Trophoblast cell (in vitro differentiated cells and primary cell): Measurements from ENCODE around the gene LIPT1.
"Not testable (repeated sequence)": the region's sequence is repeated elsewhere in the genome, so short reads cannot be mapped to it uniquely, and the experiment has no call there.

Experiments
- DNase-seq, 2 donors: peaks; one replicate each; pipeline ENCODE4 v3.0.0-alpha.2; 2016
- H2AFZ ChIP-seq: 2 replicates; pipeline ENCODE4 v1.6.1; 2013; ENCODE audit warnings: low read length, moderate library complexity, mild to moderate bottlenecking; ENCODE audit not compliant: insufficient read depth, poor library complexity
- H2AK5ac ChIP-seq: 2 replicates; pipeline ENCODE4 v1.6.1; 2013; ENCODE audit warnings: mild to moderate bottlenecking, low read length
- H2BK120ac ChIP-seq: 2 replicates; pipeline ENCODE4 v1.6.1; 2013; ENCODE audit warnings: low read length, mild to moderate bottlenecking, moderate library complexity; ENCODE audit not compliant: insufficient read depth, poor library complexity
- H2BK12ac ChIP-seq: 2 replicates; pipeline ENCODE4 v1.6.1; 2013; ENCODE audit warnings: mild to moderate bottlenecking, low read length, moderate library complexity
- H2BK5ac ChIP-seq: 2 replicates; pipeline ENCODE4 v1.6.1; 2013; ENCODE audit warnings: low read length, low read depth, moderate library complexity, mild to moderate bottlenecking; ENCODE audit not compliant: poor library complexity
- H3K14ac ChIP-seq: 2 replicates; pipeline ENCODE4 v1.6.1; 2013; ENCODE audit warnings: mild to moderate bottlenecking, low read length
- H3K18ac ChIP-seq: 2 replicates; pipeline ENCODE4 v1.6.1; 2013; ENCODE audit warnings: mild to moderate bottlenecking, low read length
- H3K23ac ChIP-seq: 2 replicates; pipeline ENCODE4 v1.6.1; 2013; ENCODE audit warnings: low read length
- H3K27ac ChIP-seq: 2 replicates; pipeline ENCODE4 v1.5.1; 2013; ENCODE audit warnings: low read depth, mild to moderate bottlenecking, inconsistent platforms, low read length, moderate library complexity
- H3K27me3 ChIP-seq: 2 replicates; pipeline ENCODE4 v1.6.1; 2013; ENCODE audit warnings: inconsistent platforms, mild to moderate bottlenecking, low read length, moderate library complexity; ENCODE audit not compliant: insufficient read depth
- H3K36me3 ChIP-seq, 2 experiments: 1 replicate in 1 of 2; 2 replicates in 1 of 2; pipeline ENCODE4 v1.6.1; 2013; ENCODE audit warnings: low read length in 2 of 2, mild to moderate bottlenecking in 2 of 2, moderate library complexity in 1 of 2; ENCODE audit not compliant: insufficient read depth in 2 of 2, control insufficient read depth in 1 of 2
- H3K4ac ChIP-seq: 2 replicates; pipeline ENCODE4 v1.6.1; 2013; ENCODE audit warnings: low read depth, mild to moderate bottlenecking, low read length, moderate library complexity
- H3K4me1 ChIP-seq, 2 experiments: 1 replicate in 1 of 2; 2 replicates in 1 of 2; pipeline ENCODE4 v1.6.1; 2013; ENCODE audit warnings: low read length in 2 of 2, mild to moderate bottlenecking in 2 of 2, moderate library complexity in 1 of 2; ENCODE audit not compliant: insufficient read depth in 2 of 2, control insufficient read depth in 1 of 2
- H3K4me2 ChIP-seq: 2 replicates; pipeline ENCODE4 v1.6.1; 2013; ENCODE audit warnings: inconsistent platforms, mild to moderate bottlenecking, low read length, moderate library complexity
- H3K4me3 ChIP-seq: 2 replicates; pipeline ENCODE4 v1.5.1; 2013; ENCODE audit warnings: mild to moderate bottlenecking, low read depth, low read length, inconsistent platforms
- H3K79me1 ChIP-seq: one replicate; pipeline ENCODE4 v1.6.1; 2013; ENCODE audit warnings: low read length
- H3K79me2 ChIP-seq: 2 replicates; pipeline ENCODE4 v1.6.1; 2013; ENCODE audit warnings: low read length, mild to moderate bottlenecking; ENCODE audit not compliant: control insufficient read depth, insufficient read depth, poor library complexity
- H3K9ac ChIP-seq: 2 replicates; pipeline ENCODE4 v1.6.1; 2013; ENCODE audit warnings: mild to moderate bottlenecking, low read length
- H3K9me3 ChIP-seq: 2 replicates; pipeline ENCODE4 v1.6.1; 2013; ENCODE audit warnings: low read depth, mild to moderate bottlenecking, control low read depth, inconsistent platforms, low read length; ENCODE audit not compliant: insufficient read depth
- H4K12ac ChIP-seq: 2 replicates; pipeline ENCODE4 v1.6.1; 2013; ENCODE audit warnings: low read depth, mild to moderate bottlenecking, low read length, moderate library complexity
- H4K8ac ChIP-seq: 2 replicates; pipeline ENCODE4 v1.6.1; 2013; ENCODE audit warnings: low read depth, mild to moderate bottlenecking, low read length, moderate library complexity
- H4K91ac ChIP-seq: one replicate; pipeline ENCODE4 v1.6.1; 2013; ENCODE audit warnings: low read depth, mild to moderate bottlenecking, low read length, moderate library complexity
- WGBS: extraction: QIAGEN DNeasy Blood & Tissue Kit; methylation state at CpG from one replicate; pipeline ENCODE4 v1.1.7; 2013; ENCODE audit warnings: missing lambda C conversion rate; ENCODE audit not compliant: insufficient read length, insufficient coverage; ENCODE audit errors: extremely low coverage; 5-methylcytosine and 5-hydroxymethylcytosine counted together

The LIPT1 gene

GRCh38 chr2:99187011-99187410, 32.2 kb downstream of the LIPT1 start:
- Histone ChIP-seq H2BK12ac (no peak overlapping the region), H4K91ac (no peak overlapping the region), H2AFZ (no peak overlapping the region), H2BK5ac (no peak overlapping the region), H4K12ac (no peak overlapping the region), H3K79me1 (no peaks in the 10 kb centered on the region), H3K79me2 (no peaks in the 10 kb centered on the region), H3K23ac (no peak overlapping the region), H3K4me3 (no peak overlapping the region), H4K8ac (no peak overlapping the region), H3K4me1 (peaks cover 0 to 6% of the 10 kb centered on the region in 2 experiments), H3K18ac (no peak overlapping the region), H2BK120ac (no peak overlapping the region), H3K27me3 (no peaks in the 10 kb centered on the region), H2AK5ac (no peak overlapping the region), H3K14ac (no peak overlapping the region), H3K4ac (no peak overlapping the region), H3K27ac (no peak overlapping the region), H3K9ac (no peak overlapping the region), H3K4me2 (no peak overlapping the region), H3K36me3 (peaks cover 0 to 3% of the 10 kb centered on the region in 2 experiments), H3K9me3 (no peaks in the 10 kb centered on the region)
- no peak for DNase-seq

GRCh38 chr2:99188357-99188756, 33.6 kb downstream of the LIPT1 start:
- no peak overlapping the region for H3K18ac ChIP-seq
- no peaks in the 10 kb centered on the region for H3K27me3 ChIP-seq
- H2AFZ ChIP-seq = no peak overlapping the region
- H3K27ac ChIP-seq = no peak overlapping the region
- H3K4me3 ChIP-seq = no peak overlapping the region
- no peak overlapping the region for H2AK5ac ChIP-seq
- H3K36me3 ChIP-seq = peaks cover 0 to 5% of the 10 kb centered on the region in 2 experiments
- H3K4me2 ChIP-seq = no peak overlapping the region
- no peak for DNase-seq
- H2BK120ac ChIP-seq = no peak overlapping the region
- H3K9me3 ChIP-seq = no peaks in the 10 kb centered on the region
- H3K9ac ChIP-seq = no peak overlapping the region
- H3K4me1 ChIP-seq = peaks cover 0 to 4% of the 10 kb centered on the region in 2 experiments
- no peak overlapping the region for H2BK5ac ChIP-seq
- H3K79me1 ChIP-seq = no peaks in the 10 kb centered on the region
- H4K91ac ChIP-seq = no peak overlapping the region
- no CpG with 5 or more reads among the region's 3 CpGs for WGBS
- no peak overlapping the region for H3K4ac ChIP-seq
- no peak overlapping the region for H3K14ac ChIP-seq
- H2BK12ac ChIP-seq = no peak overlapping the region
- no peak overlapping the region for H4K12ac ChIP-seq
- no peak overlapping the region for H4K8ac ChIP-seq
- no peaks in the 10 kb centered on the region for H3K79me2 ChIP-seq
- H3K23ac ChIP-seq = no peak overlapping the region

GRCh38 chr2:99190548-99190947, 35.8 kb downstream of the LIPT1 start:
- H2BK12ac ChIP-seq = no peak overlapping the region
- H3K4ac ChIP-seq = no peak overlapping the region
- H2AK5ac ChIP-seq = no peak overlapping the region
- WGBS = no CpG with 5 or more reads among the region's 1 CpG
- no peak overlapping the region for H3K9ac ChIP-seq
- H3K4me1 ChIP-seq = no peaks in the 10 kb centered on the region
- no peak for DNase-seq
- H4K91ac ChIP-seq = no peak overlapping the region
- no peaks in the 10 kb centered on the region for H3K79me2 ChIP-seq
- no peaks in the 10 kb centered on the region for H3K79me1 ChIP-seq
- H3K14ac ChIP-seq = no peak overlapping the region
- H3K23ac ChIP-seq = no peak overlapping the region
- H3K18ac ChIP-seq = no peak overlapping the region
- H3K4me3 ChIP-seq = no peak overlapping the region
- H3K27ac ChIP-seq = no peak overlapping the region
- H2BK5ac ChIP-seq = no peak overlapping the region
- H3K9me3 ChIP-seq = no peaks in the 10 kb centered on the region
- H2AFZ ChIP-seq = no peak overlapping the region
- H4K8ac ChIP-seq = no peak overlapping the region
- H3K27me3 ChIP-seq = no peaks in the 10 kb centered on the region
- no peak overlapping the region for H2BK120ac ChIP-seq
- no peak overlapping the region for H4K12ac ChIP-seq
- H3K36me3 ChIP-seq = peaks cover 3 to 7% of the 10 kb centered on the region in 2 experiments
- no peak overlapping the region for H3K4me2 ChIP-seq

GRCh38 chr2:99192364-99192763, 37.6 kb downstream of the LIPT1 start:
- not testable (repeated sequence) for H3K18ac ChIP-seq, H3K9me3 ChIP-seq, H4K12ac ChIP-seq, H3K27me3 ChIP-seq, H2BK5ac ChIP-seq, H3K27ac ChIP-seq, H3K9ac ChIP-seq, H4K8ac ChIP-seq, H3K23ac ChIP-seq, H3K79me2 ChIP-seq, H4K91ac ChIP-seq, DNase-seq, H3K14ac ChIP-seq, H2BK12ac ChIP-seq, H3K79me1 ChIP-seq, H3K4me1 ChIP-seq, H2BK120ac ChIP-seq, H2AFZ ChIP-seq, H2AK5ac ChIP-seq, H3K4ac ChIP-seq, H3K4me2 ChIP-seq, H3K4me3 ChIP-seq
- H3K36me3 ChIP-seq = peaks cover 10 to 14% of the 10 kb centered on the region in 2 experiments
- no CpG with 5 or more reads among the region's 4 CpGs for WGBS
